Osteocyte (in vitro differentiated cells): Measurements from ENCODE around the gene TCP11L2. TPM values are rescaled to one million over a fixed set of nuclear protein-coding genes. Genes with fewer than 3 reads are reported as not detected.

Experiments
- DNase-seq: peaks from one replicate; pipeline ENCODE4 v3.0.0; 2021; ENCODE audit warnings: mixed read lengths; ENCODE audit not compliant: unreplicated experiment; ENCODE audit errors: extremely low spot score
- H3K27ac Mint-ChIP-seq: one replicate; pipeline ENCODE4 v1.8.0; 2021; ENCODE audit warnings: mild to moderate bottlenecking, mixed read lengths; ENCODE audit not compliant: unreplicated experiment
- H3K27me3 Mint-ChIP-seq: one replicate; pipeline ENCODE4 v1.8.0; 2021; ENCODE audit warnings: mixed read lengths; ENCODE audit not compliant: unreplicated experiment
- H3K36me3 Mint-ChIP-seq: one replicate; pipeline ENCODE4 v1.8.0; 2021; ENCODE audit warnings: mixed read lengths; ENCODE audit not compliant: unreplicated experiment
- H3K4me1 Mint-ChIP-seq: one replicate; pipeline ENCODE4 v1.8.0; 2021; ENCODE audit warnings: mixed read lengths; ENCODE audit not compliant: unreplicated experiment
- H3K4me3 Mint-ChIP-seq: one replicate; pipeline ENCODE4 v1.8.0; 2021; ENCODE audit warnings: mild to moderate bottlenecking, moderate library complexity, mixed read lengths; ENCODE audit not compliant: unreplicated experiment
- H3K9me3 Mint-ChIP-seq: one replicate; pipeline ENCODE4 v1.8.0; 2021; ENCODE audit warnings: mixed read lengths; ENCODE audit not compliant: unreplicated experiment
- CTCF ChIP-seq: fragments of 200-600 bp; sonication (generic); IDR thresholded peaks from 2 replicates; pipeline ENCODE4 v1.5.0; 2021; ENCODE audit warnings: antibody characterized with exemption, mild to moderate bottlenecking, moderate library complexity
- total RNA-seq: library from RNA; stranded (reverse); gene quantifications from 2 replicates; pipeline ENCODE4 v1.2.1, GENCODE V29; 2021

Gene TCP11L2
- total RNA-seq, 1 donor from 2014 or later = 42.7 TPM

- TF ChIP-seq CTCF = no peak
- Mint-ChIP-seq H3K9me3 (no peaks in the 10 kb centered on the region), H3K4me1 (peaks cover 48% of the 10 kb centered on the region), H3K27me3 (no peaks in the 10 kb centered on the region), H3K4me3 (no peak overlapping the region), H3K36me3 (peaks cover 9% of the 10 kb centered on the region), H3K27ac (no peak overlapping the region)
- DNase-seq = no peak
Observed at GRCh38 chr12:106305376-106305775, 2.8 kb downstream of the TCP11L2 start.

GRCh38 chr12:106307181-106307580 lies 4.6 kb downstream of the TCP11L2 start:
- peaks cover 13% of the 10 kb centered on the region for H3K36me3 Mint-ChIP-seq
- no peak for DNase-seq
- H3K9me3 Mint-ChIP-seq = no peaks in the 10 kb centered on the region
- no peak for TF ChIP-seq CTCF
- peaks cover 37% of the 10 kb centered on the region for H3K4me1 Mint-ChIP-seq
- no peak overlapping the region for H3K27ac Mint-ChIP-seq
- H3K27me3 Mint-ChIP-seq = no peaks in the 10 kb centered on the region
- H3K4me3 Mint-ChIP-seq = no peak overlapping the region

- Mint-ChIP-seq H3K9me3 (no peaks in the 10 kb centered on the region), H3K36me3 (peaks cover 13% of the 10 kb centered on the region), H3K4me3 (no peak overlapping the region), H3K27ac (no peak overlapping the region), H3K4me1 (peaks cover 37% of the 10 kb centered on the region), H3K27me3 (no peaks in the 10 kb centered on the region)
- no peak for TF ChIP-seq CTCF
- DNase-seq = no peak
Observed at GRCh38 chr12:106308121-106308520, 5.6 kb downstream of the TCP11L2 start.

- H3K27me3 Mint-ChIP-seq = no peaks in the 10 kb centered on the region
- H3K27ac Mint-ChIP-seq = no peak overlapping the region
- H3K4me1 Mint-ChIP-seq = peaks cover 33% of the 10 kb centered on the region
- H3K9me3 Mint-ChIP-seq = no peaks in the 10 kb centered on the region
- DNase-seq = no peak
- no peak for TF ChIP-seq CTCF
- peaks cover 13% of the 10 kb centered on the region for H3K36me3 Mint-ChIP-seq
- H3K4me3 Mint-ChIP-seq = no peak overlapping the region
Observed at GRCh38 chr12:106308611-106309010, 6.1 kb downstream of the TCP11L2 start.

GRCh38 chr12:106309671-106310505 lies 7.4 kb downstream of the TCP11L2 start:
- Mint-ChIP-seq H3K4me3 (peak overlapping the region; percentile 46), H3K9me3 (no peaks in the 10 kb centered on the region), H3K27me3 (no peaks in the 10 kb centered on the region), H3K36me3 (peaks cover 18% of the 10 kb centered on the region), H3K4me1 (peaks cover 25% of the 10 kb centered on the region), H3K27ac (peak overlapping the region; percentile 91)
- TF ChIP-seq CTCF = no peak
- no peak for DNase-seq
